HG03103 (cell line): ENCODE results near the gene RTP5.
"Not testable (repeated sequence)": the region's sequence is repeated elsewhere in the genome, so short reads cannot be mapped to it uniquely, and the experiment has no call there.

Experiments
- ATAC-seq: cut with Tn5 transposase; IDR thresholded peaks from one replicate; pipeline ENCODE4 v1.9.1; 2021; ENCODE audit warnings: low read depth; ENCODE audit not compliant: unreplicated experiment

Gene RTP5

GRCh38 chr2:241869087-241869961 is at the start of gene RTP5:
TSS of gene RTP5 (plus strand) at chr2:241869729. CDS start at chr2:241869757, 28 bp downstream.
- ATAC-seq, result no peak

DNA sequence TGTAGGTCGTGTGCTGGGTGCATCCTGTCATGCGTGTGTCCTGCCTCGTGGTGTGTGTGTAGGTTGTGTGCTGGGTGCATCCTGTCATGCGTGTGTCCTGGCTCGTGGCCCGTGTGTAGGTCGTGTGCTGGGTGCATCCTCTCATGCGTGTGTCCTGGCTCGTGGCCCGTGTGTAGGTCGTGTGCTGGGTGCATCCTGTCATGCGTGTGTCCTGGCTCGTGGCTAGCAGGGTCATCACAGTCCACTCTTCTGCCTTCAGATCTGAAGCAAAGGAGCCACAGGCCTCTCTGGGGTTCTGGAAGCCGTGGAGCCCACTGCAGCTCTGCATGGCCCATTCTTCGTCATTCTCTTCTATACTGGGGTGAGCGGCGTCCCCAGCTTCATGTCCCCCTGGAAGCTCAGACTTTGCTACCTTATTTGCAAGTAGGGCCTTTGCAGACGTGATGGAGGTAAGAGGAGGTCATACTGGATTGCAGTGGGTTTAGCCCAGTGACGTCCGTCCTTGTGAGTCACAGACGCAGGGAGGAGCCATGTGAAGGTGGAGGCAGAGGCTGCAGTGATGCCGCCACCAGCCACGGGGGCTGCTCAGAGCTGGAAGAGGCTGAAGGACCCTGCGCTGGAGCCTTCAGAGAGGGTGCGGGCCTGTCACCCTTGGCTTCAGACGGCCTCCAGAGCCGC is 49.4 kb upstream of the RTP5 start:
- ATAC-seq, result not testable (repeated sequence)

DNA sequence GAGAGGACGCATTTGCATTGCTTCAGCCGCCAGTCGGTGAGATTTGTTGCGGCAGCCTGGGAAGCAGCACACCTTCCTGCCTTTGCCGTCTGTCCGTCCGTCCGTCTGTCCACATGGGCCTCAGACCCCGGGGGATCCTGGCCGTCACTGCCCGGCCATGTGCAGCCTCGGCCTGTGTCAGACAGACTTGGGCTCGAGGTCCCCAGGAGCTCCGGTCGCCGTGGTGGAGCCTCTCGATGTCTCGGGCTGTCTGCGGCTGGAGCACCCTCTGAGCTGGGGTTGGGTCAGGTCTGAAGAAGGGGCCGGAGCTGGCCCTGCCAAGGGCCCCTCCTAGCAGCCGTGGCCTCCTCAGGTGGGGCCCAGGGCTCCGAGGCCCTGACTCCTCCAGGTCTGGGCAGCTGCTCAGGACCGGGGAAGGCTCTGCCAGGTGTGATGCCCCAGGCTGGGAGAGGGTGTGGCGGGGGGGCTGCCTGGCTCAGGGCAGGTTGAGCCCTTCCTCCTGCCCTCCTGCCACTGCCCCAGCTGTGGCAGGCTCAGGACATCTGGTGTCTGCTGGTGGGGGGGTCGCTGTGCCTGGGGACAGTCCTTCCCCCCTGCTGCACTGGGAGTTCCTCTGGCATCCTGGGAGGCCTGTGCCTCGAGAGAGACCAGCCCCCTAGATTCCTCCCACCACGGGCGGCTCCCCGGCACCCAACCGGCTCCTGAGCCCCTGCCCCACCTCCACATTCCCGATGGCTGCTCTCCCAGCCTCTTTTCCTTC is 48.7 kb upstream of the RTP5 start:
- ATAC-seq, result no peak

DNA sequence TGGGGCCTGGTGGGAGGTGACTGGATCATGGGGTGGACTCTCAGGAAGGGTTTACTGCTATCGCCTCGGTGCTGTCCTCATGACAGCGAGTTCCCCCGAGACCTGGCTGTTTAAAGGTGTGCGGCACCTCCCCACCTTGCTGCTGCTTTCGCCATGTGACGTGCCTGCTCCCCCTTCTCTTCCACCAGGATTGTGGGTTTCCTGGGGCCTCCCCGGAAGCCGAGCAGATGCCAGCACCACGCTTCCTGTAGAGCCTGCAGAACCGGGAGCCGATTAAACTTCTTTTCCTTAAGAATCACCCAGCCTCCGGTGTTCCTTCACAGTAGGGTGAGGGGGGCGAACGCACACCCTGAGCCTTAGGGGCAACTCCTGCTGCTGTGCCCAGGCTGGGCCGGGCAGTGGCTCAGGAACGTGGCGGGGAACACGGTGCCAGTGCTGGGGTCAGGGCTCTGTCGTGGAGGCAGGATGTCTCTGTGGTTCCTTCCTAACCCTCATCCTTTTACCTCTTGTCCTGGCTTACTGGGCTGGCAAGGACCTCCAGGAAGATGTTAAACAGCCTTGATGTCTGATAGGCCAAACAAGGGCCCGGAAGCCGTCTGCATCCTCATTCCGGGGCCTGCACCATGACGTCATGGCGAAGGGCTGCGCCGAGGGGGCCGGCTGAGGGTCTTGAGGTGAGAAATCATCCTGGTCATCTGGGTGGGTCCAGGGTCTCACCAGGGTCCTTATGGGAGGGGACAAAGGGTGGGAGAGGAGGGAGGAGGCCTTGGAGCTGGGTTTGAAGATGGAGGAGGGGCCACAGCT is 47.9 kb upstream of the RTP5 start:
- no peak for ATAC-seq

DNA sequence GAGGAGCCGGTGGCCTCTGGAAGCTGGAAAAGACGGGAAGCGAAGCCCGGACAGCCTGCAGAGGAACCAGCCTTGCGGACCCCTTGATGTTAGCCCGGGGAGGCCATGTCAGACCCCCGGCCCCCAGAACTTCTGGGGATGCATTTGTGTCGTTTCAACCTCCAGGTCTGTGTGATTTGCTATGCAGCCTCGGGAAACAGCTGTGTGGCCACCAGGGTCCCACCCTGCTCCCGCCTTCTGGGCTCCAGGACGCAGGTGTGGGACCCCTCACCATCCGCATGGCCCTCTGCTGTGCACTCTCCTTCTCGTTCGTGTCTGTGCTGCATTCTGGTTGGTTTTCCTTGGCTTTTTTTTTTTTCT is 47.3 kb upstream of the RTP5 start:
- no peak for ATAC-seq

- not testable (repeated sequence) for ATAC-seq
Measured at GRCh38 chr2:241823531-241824437, 45.7 kb upstream of the RTP5 start.

- ATAC-seq, result no peak
Measured at GRCh38 chr2:241827394-241827793, 42.1 kb upstream of the RTP5 start.

GRCh38 chr2:241833101-241833663 is 36.3 kb upstream of the RTP5 start:
- ATAC-seq, result no peak

DNA sequence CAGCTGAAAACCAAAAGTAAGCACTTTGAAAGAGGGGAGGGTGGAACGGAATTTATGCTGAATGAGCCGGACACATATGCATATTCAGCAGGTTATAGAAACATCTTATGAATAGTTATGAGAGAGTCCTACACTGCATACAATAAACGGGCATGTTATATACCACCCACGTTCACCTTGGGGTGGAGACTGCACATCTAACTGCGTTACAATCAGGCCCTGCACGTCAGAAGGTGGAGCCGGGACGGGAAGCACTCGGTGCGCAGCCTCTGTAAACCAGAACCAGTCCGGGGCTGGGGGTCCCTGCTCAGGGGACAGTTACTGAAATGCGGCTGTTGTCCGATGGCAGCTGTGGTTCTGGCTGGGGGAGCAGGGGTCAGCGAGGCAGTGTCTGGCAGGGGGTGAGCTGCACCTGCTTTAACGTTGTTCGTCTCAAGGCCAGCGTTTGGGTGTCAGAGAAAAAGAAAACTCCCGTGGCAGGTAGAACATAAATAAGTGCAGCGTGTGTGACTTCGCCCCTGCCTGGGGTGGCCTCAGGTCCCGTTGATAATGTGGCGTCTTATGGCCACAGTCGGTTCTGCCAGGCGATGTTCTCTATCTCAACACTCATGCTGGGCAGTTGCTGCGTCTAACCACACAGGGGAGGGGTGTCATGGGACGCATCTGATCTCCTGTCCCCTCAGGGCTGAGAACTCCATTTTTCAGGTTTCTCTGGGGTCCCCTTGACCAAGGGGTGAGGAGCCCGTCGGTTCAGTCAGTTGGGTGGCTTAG is 35.6 kb upstream of the RTP5 start:
- ATAC-seq, result not testable (repeated sequence)

DNA sequence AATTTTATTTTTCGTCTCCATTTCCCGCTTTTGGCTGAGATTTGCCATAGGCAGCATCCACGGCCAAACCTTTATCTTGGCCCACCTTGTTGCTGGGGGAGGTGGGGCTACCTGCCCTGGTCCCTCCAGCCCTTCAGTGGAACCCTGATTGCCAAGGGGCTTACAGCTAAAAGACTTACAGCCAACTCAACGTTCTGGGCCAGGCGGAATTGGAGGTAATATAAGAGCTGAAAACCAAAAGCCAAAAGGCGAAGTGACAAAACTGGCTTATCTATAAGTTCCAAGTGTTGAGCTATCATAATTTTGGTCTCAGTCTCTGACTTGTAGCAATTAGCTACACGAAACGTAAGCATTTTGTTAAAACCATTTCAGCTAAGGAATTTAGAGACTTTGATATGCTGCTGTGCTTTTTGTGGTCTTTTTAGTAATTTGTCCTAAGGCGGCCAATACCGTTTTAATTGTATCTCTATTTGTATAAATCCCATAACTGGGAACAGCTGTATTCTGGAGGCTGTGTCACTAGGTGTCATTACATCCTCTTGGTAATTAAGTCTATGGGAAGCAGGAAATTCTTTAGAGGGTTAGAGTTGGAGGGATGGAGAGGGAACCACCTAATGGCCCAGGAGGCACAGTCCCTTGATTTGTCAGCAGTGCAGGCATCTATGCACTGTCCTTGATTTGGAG is 34.9 kb upstream of the RTP5 start:
- ATAC-seq, result no peak

- ATAC-seq, result no peak
Measured at GRCh38 chr2:241835611-241836010, 33.9 kb upstream of the RTP5 start.

- ATAC-seq, result no peak
Measured at GRCh38 chr2:241836292-241836691, 33.2 kb upstream of the RTP5 start.

DNA sequence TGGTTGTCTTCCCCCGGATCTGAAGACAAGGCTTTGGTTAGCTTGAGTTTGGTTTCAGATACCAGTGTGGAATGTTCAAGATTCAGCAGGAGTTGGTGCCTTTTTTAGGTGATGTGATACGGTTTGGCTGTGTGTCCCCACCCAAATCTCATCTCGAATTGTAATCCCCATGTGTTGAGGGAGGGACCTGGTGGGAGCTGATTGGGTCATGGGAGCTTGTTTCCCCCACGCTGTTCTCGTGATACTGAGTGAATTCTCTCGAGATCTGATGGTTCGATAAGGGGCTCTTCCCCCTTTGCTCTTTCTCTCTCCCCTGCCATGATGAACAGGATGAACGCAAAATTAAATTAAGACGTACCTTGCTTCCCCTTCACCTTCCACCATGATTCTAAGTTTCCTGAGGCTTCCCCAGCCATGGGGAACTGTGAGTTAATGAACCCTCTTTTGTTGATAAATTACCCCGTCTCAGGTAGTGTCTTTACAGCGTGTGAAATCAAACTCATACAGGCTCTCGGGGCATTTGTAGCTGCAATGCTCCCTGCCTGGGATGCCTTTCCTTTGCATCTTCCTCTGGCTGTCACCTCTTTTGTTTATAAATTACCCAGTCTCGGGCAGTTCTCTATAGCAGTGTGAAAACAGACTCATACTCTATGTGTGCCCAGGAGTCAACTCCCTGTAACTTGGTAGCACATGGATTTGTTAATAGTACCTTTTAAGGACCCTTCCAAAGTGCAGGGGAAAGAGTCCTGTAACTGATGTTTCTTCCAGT is 32.1 kb upstream of the RTP5 start:
- ATAC-seq, result no peak

DNA sequence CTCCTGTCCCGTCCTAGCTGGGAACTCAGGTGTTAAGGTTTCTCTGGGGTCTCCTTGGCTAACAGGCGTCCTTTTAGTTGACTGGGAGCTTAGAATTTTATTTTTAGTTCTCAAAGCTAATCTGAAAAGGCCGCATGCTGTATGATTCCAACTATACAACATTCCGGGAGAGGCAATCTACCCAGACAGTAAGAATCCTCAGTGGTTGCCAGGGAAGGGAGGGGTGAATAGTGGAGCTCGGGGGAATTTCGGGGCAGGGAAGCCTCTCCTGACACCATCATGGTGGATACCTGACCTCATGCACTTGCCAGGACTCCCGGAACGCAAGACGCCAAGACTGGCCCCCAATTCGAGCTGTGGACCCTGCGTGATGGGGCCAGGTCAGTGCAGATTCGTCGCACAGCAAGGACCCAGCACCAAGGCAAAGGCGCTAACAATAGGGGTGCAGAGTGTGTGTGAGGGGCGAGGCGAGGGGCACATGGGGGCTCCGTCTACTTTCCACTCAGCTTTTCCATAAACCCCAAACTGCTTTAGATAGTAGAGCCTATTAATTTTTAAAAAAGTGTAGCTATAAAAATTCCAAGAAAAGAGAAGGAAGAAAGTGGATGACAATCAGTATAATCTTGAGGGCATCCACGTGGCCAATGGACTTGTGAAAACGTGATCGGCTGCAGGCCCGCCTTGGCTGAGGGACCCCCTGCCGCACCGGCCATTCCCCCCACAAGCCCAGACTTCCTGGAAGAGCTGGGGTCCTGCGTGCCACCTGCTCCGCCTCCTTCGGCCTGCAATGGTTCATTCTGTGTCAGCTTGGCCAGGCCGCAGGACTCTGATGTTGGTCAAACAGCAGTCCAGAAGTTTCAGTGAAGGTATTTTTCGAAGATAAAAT is 28.1 kb upstream of the RTP5 start:
- no peak for ATAC-seq

DNA sequence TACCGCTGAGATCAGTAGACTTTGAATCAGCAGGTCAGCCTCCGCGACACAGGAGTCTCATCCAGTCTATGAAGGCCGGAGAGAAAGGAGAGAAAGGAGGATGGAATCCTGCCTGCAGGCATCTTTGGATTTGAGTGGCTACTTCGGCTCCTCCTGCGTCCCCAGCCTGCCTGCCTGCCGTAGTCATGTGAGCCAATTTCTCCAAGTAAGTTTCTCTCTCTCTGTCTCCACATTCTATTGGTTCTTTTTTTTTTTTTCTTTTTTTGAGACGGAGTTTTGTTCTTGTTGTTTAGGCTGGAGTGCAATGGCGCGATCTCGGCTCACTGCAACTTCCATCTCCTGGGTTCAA is 27.5 kb upstream of the RTP5 start:
- no peak for ATAC-seq

DNA sequence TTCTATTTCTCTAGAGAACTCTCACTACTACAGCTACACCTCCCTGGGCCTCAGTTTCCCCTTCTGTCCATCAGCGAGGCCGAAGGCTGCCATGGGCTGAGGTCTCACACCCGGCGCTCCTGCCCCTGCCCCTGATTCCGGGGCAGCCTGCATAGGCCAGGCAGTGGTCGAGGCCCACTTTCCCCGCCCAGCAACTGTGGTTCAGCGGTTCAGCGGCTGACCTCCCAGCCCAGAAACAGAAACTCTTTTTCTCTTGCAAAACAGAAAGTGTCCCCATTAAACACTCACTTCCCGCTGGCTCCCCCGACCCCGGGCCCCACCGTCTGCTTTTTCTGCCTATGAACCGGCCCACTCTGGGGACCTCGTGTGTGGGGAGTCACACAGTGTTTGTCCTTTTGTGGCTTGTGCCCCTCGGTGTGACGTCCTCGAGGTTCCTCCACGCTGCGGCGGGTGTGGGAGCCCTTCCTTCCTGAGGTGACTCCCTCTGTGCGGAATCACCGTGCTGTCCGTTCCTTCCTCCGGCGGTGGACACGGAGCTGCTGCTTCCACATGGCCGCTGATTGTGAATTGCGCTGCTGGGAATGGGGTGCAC is 26.8 kb upstream of the RTP5 start:
- no peak for ATAC-seq
